IMR-90 (cell line): ENCODE measurements around the gene PITPNM3. TPM values are rescaled to one million over a fixed set of nuclear protein-coding genes. Genes with fewer than 3 reads are reported as not detected.
A peak's percentile ranks its signal among the peaks of the same experiment; 100 is the strongest.

ENCODE experiments used
- ATAC-seq: fragments of 200-7000 bp; cut with Tn5 transposase; 2 replicates; pipeline ENCODE4 v1.9.1; 2020; ENCODE audit warnings: low read depth, mild to moderate bottlenecking, moderate library complexity
- BruUV-seq: library from RNA; stranded (reverse); fragments of 400-500 nt; replicated peaks from 2 replicates; lab custom pipeline; 2021; lab: Mats Ljungman, UMichigan
- CTCF ChIA-PET: fragments of 300-600 bp; formaldehyde crosslinking; extraction: SDS; loops from one replicate; lab custom pipeline; 2021; ENCODE audit warnings: antibody characterized with exemption; lab: Yijun Ruan, JAX
- POLR2A ChIA-PET: fragments of 300-600 bp; sonication (Branson Sonifier 250); formaldehyde crosslinking; loops from one replicate; lab custom pipeline; 2022; ENCODE audit warnings: antibody characterized with exemption; ENCODE audit not compliant: unreplicated experiment; lab: Charles Lee
- DNase-seq: peaks from one replicate; pipeline ENCODE4 v3.0.0; 2013
- H2AFZ ChIP-seq: replicated peaks from 2 replicates; pipeline ENCODE3; 2013; ENCODE audit warnings: low read length, mild to moderate bottlenecking; ENCODE audit not compliant: poor library complexity
- H2AK5ac ChIP-seq: 2 replicates; pipeline ENCODE4 v1.6.1; 2013; ENCODE audit warnings: low read depth, low read length, inconsistent platforms
- H2AK9ac ChIP-seq: replicated peaks from 2 replicates; pipeline ENCODE3; 2013; ENCODE audit warnings: mild to moderate bottlenecking, low read depth, low read length, moderate library complexity; ENCODE audit not compliant: poor library complexity
- H2BK120ac ChIP-seq: 2 replicates; pipeline ENCODE4 v1.6.1; 2013; ENCODE audit warnings: low read depth, low read length, inconsistent platforms
- H2BK15ac ChIP-seq: 3 replicates; pipeline ENCODE4 v1.6.1; 2013; ENCODE audit warnings: low read depth, low read length, inconsistent platforms
- H2BK20ac ChIP-seq: 2 replicates; pipeline ENCODE4 v1.6.1; 2013; ENCODE audit warnings: low read depth, mild to moderate bottlenecking, inconsistent platforms, low read length, moderate library complexity
- H2BK5ac ChIP-seq: 2 replicates; pipeline ENCODE4 v1.6.1; 2013; ENCODE audit warnings: mild to moderate bottlenecking, low read depth, low read length, inconsistent platforms; ENCODE audit not compliant: poor library complexity, severe bottlenecking
- H3K14ac ChIP-seq: replicated peaks from 2 replicates; pipeline ENCODE4 v1.6.1; 2013; ENCODE audit warnings: low read depth, low read length, inconsistent platforms
- H3K18ac ChIP-seq: 2 replicates; pipeline ENCODE4 v1.6.1; 2013; ENCODE audit warnings: low read depth, low read length, control low read depth
- H3K23ac ChIP-seq: 2 replicates; pipeline ENCODE4 v1.6.1; 2013; ENCODE audit warnings: low read depth, low read length, inconsistent platforms
- H3K27ac ChIP-seq: 2 replicates; pipeline ENCODE4 v1.5.1; 2013; ENCODE audit warnings: mild to moderate bottlenecking, control low read depth, low read length; ENCODE audit not compliant: insufficient read depth
- H3K27me3 ChIP-seq: 2 replicates; pipeline ENCODE4 v1.6.1; 2013; ENCODE audit warnings: low read length; ENCODE audit not compliant: control insufficient read depth, insufficient read depth
- H3K36me3 ChIP-seq: 2 replicates; pipeline ENCODE4 v1.6.1; 2013; ENCODE audit warnings: low read length, mixed read lengths; ENCODE audit not compliant: control insufficient read depth, insufficient read depth
- H3K4ac ChIP-seq: 2 replicates; pipeline ENCODE4 v1.6.1; 2013; ENCODE audit warnings: low read depth, low read length, inconsistent platforms
- H3K4me1 ChIP-seq: 2 replicates; pipeline ENCODE4 v1.6.1; 2013; ENCODE audit warnings: low read length, mixed read lengths; ENCODE audit not compliant: control insufficient read depth, insufficient read depth
- H3K4me2 ChIP-seq: 2 replicates; pipeline ENCODE4 v1.6.1; 2013; ENCODE audit warnings: low read depth, mild to moderate bottlenecking, control low read depth, low read length, moderate library complexity
- H3K4me3 ChIP-seq: 2 replicates; pipeline ENCODE4 v1.5.1; 2013; ENCODE audit warnings: low read depth, mild to moderate bottlenecking, control low read depth, low read length, moderate library complexity; ENCODE audit not compliant: insufficient read depth
- H3K56ac ChIP-seq: 2 replicates; pipeline ENCODE4 v1.6.1; 2013; ENCODE audit warnings: low read length, inconsistent platforms; ENCODE audit not compliant: insufficient read depth; ENCODE audit errors: extremely low read depth
- H3K79me1 ChIP-seq, 2 experiments: 2 replicates each; pipeline ENCODE4 v1.6.1; 2013; ENCODE audit warnings: low read length in 2 of 2, inconsistent platforms in 1 of 2, low read depth in 1 of 2
- H3K9ac ChIP-seq: 2 replicates; pipeline ENCODE4 v1.6.1; 2013; ENCODE audit warnings: low read depth, low read length, control low read depth
- H3K9me1 ChIP-seq: 2 replicates; pipeline ENCODE4 v1.6.1; 2013; ENCODE audit warnings: low read length, inconsistent platforms; ENCODE audit not compliant: insufficient read depth
- H3K9me3 ChIP-seq: 2 replicates; pipeline ENCODE4 v1.6.1; 2013; ENCODE audit warnings: low read length; ENCODE audit not compliant: control insufficient read depth, insufficient read depth
- H4K20me1 ChIP-seq: 2 replicates; pipeline ENCODE4 v1.6.1; 2013; ENCODE audit warnings: low read length, inconsistent platforms; ENCODE audit not compliant: insufficient read depth
- H4K5ac ChIP-seq: 2 replicates; pipeline ENCODE4 v1.6.1; 2013; ENCODE audit warnings: mild to moderate bottlenecking, low read depth, low read length, control low read depth
- H4K8ac ChIP-seq, 2 experiments: 2 replicates each; pipeline ENCODE4 v1.6.1; 2013; ENCODE audit warnings: low read depth in 2 of 2, low read length in 2 of 2, control low read depth in 1 of 2, inconsistent platforms in 1 of 2
- H4K91ac ChIP-seq: 2 replicates; pipeline ENCODE4 v1.6.1; 2013; ENCODE audit warnings: low read depth, low read length, inconsistent platforms; ENCODE audit not compliant: insufficient read depth
- BHLHE40 ChIP-seq: fragments of 150-350 bp; IDR thresholded peaks from 2 replicates; pipeline ENCODE4 v1.6.1; 2016; ENCODE audit warnings: mild to moderate bottlenecking, low read depth, low read length
- CEBPB ChIP-seq: IDR thresholded peaks from 2 replicates; pipeline ENCODE4 v1.6.1; 2012; ENCODE audit warnings: low read depth, low read length, improper control_type of control experiment
- CHD1 ChIP-seq: IDR thresholded peaks from 2 replicates; pipeline ENCODE4 v1.6.1; 2012; ENCODE audit warnings: low read depth, low read length, improper control_type of control experiment
- ELK1 ChIP-seq: fragments of 150-350 bp; IDR thresholded peaks from 2 replicates; pipeline ENCODE4 v1.6.1; 2016; ENCODE audit warnings: low read depth, mild to moderate bottlenecking, low read length, moderate library complexity, borderline replicate concordance
- FOS ChIP-seq: fragments of 150-350 bp; IDR thresholded peaks from 2 replicates; pipeline ENCODE4 v1.6.1; 2016; ENCODE audit warnings: low read depth, low read length
- MAFK ChIP-seq: IDR thresholded peaks from 2 replicates; pipeline ENCODE4 v1.6.1; 2012; ENCODE audit warnings: low read depth, low read length, improper control_type of control experiment
- MAZ ChIP-seq: IDR thresholded peaks from 2 replicates; pipeline ENCODE4 v1.6.1; 2012; ENCODE audit warnings: low read depth, mild to moderate bottlenecking, low read length, improper control_type of control experiment, moderate library complexity, borderline replicate concordance
- MXI1 ChIP-seq: IDR thresholded peaks from 2 replicates; pipeline ENCODE4 v1.6.1; 2012; ENCODE audit warnings: low read depth, mild to moderate bottlenecking, low read length, moderate library complexity, borderline replicate concordance
- POLR2A ChIP-seq: IDR thresholded peaks from 2 replicates; pipeline ENCODE4 v1.6.1; 2012; ENCODE audit warnings: mild to moderate bottlenecking, low read depth, low read length
- RAD21 ChIP-seq: IDR thresholded peaks from 2 replicates; pipeline ENCODE4 v1.6.1; 2012; ENCODE audit warnings: low read length, improper control_type of control experiment
- RCOR1 ChIP-seq: IDR thresholded peaks from 2 replicates; pipeline ENCODE4 v1.6.1; 2012; ENCODE audit warnings: mild to moderate bottlenecking, low read length, improper control_type of control experiment; ENCODE audit not compliant: insufficient replicate concordance
- RFX5 ChIP-seq: IDR thresholded peaks from 2 replicates; pipeline ENCODE4 v1.8.0; 2012; ENCODE audit warnings: low read depth, mild to moderate bottlenecking, low read length, moderate library complexity
- SMC3 ChIP-seq: fragments of 150-350 bp; IDR thresholded peaks from 2 replicates; pipeline ENCODE4 v1.6.1; 2016; ENCODE audit warnings: low read depth, mild to moderate bottlenecking, antibody characterized with exemption, low read length, moderate library complexity
- USF2 ChIP-seq: fragments of 150-350 bp; IDR thresholded peaks from 2 replicates; pipeline ENCODE4 v1.6.1; 2017; ENCODE audit warnings: mild to moderate bottlenecking, antibody characterized with exemption, low read length, low read depth
- WGBS, 2 experiments: methylation state at CpG; one replicate each; pipeline versions ENCODE4 v1.1.5 to v1.1.7; 2013; ENCODE audit warnings: missing lambda C conversion rate in 2 of 2; ENCODE audit not compliant: insufficient read length in 1 of 2; ENCODE audit errors: extremely low coverage in 2 of 2; 5-methylcytosine and 5-hydroxymethylcytosine counted together
- dilution Hi-C: fragments of 300-500 bp; cut with HindIII; formaldehyde crosslinking; loops from one replicate; pipeline ENCODE4 v1.14.3; 2018; ENCODE audit warnings: low sequenced_read_pairs; ENCODE audit not compliant: unreplicated experiment
- in situ Hi-C: fragments of 300-500 bp; cut with MboI; formaldehyde crosslinking; loops from 3 replicates; pipeline ENCODE4 v1.14.3; 2019; ENCODE audit warnings: low sequenced_read_pairs, inconsistent platforms, mixed read lengths
- intact Hi-C: fragments of 100-400 bp; cut with micrococcal nuclease; formaldehyde crosslinking; loops from 2 replicates; pipeline ENCODE4 v1.10.0; 2022
- polyA plus RNA-seq, 3 experiments: library from polyadenylated mRNA; depleted of rRNA; stranded (reverse); fragments of >200 nt; gene quantifications; 2 replicates each; pipeline ENCODE4 v1.2.3, GENCODE V29; 2012; ENCODE audit warnings: low replicate concordance in 1 of 3
- total RNA-seq: library from RNA; depleted of rRNA; stranded (reverse); fragments of >200 nt; gene quantifications from 2 replicates; pipeline ENCODE4 v1.2.3, GENCODE V29; 2012
- TF ChIP-seq, protein P1 (sequence below): conservative IDR thresholded peaks from 2 replicates; pipeline ENCODE4 v1.5.1; 2012; ENCODE audit warnings: mild to moderate bottlenecking, low read depth, low read length, improper control_type of control experiment

The PITPNM3 gene
- total and polyA plus RNA-seq, 2 of the 4 experiments (the other 2 are of a cell fraction): 0.54 to 1.7 TPM

- Histone ChIP-seq H3K14ac (peak overlapping the region; percentile 69; the same call in 1 of the 2 replicates), H3K9ac (no peak overlapping the region), H3K4me1 (peaks cover 30% of the 10 kb centered on the region), H3K9me1 (peaks cover 33% of the 10 kb centered on the region), H3K4me2 (no peak overlapping the region), H3K27me3 (no peaks in the 10 kb centered on the region), H3K4me3 (no peak overlapping the region), H3K27ac (no peak overlapping the region), H3K36me3 (no peaks in the 10 kb centered on the region), H3K18ac (no peak overlapping the region), H2BK15ac (peak overlapping the region; percentile 64; the same call in 2 of the 3 replicates), H2BK120ac (peak overlapping the region; percentile 77), H4K91ac (peak overlapping the region; percentile 73), H2BK20ac (peak overlapping the region; percentile 14), H2AFZ (peak overlapping the region; percentile 71), H2AK5ac (peak overlapping the region; percentile 77; the same call in 1 of the 2 replicates), H3K4ac (peak overlapping the region; percentile 60), H3K79me1 (no peaks in the 10 kb centered on the region), H2AK9ac (peak overlapping the region; percentile 67), H3K9me3 (no peaks in the 10 kb centered on the region), H3K56ac (no peak overlapping the region), H4K8ac (0 out of 4 replicates have a peak overlapping the region, but pooled peaks of 1 of the 2 experiments have one; percentile 24), H2BK5ac (peak overlapping the region; percentile 63), H3K23ac (no peak overlapping the region), H4K5ac (0 out of 2 replicates have a peak overlapping the region, but pooled peaks have one; percentile 35), H4K20me1 (no peaks in the 10 kb centered on the region)
- WGBS, 2 experiments: no CpG with 5 or more reads among the region's 5 CpGs
- ChIA-PET CTCF (interaction anchor here (0.6 kb wide), 2 partner anchors 10 to 1269 kb away, joined by 3 read pairs; no protein-coding TSS in a partner anchor), POLR2A (no interaction called here)
- intact Hi-C loops (no loop called here), dilution Hi-C loops (no loop called here), in situ Hi-C loops (no loop called here)
- BruUV-seq: no TSS peak
- ATAC-seq (peak; percentile 38), DNase-seq (no peak)
- no peak for TF ChIP-seq RFX5
- no peak for TF ChIP-seq CHD1
- TF ChIP-seq RCOR1: no peak
- no peak for TF ChIP-seq BHLHE40
- TF ChIP-seq SMC3: no peak
- no peak for TF ChIP-seq POLR2A
- TF ChIP-seq MAZ: no peak
- no peak for TF ChIP-seq USF2
- no peak for TF ChIP-seq CEBPB
- TF ChIP-seq MXI1: no peak
- no peak for TF ChIP-seq MAFK
- TF ChIP-seq RAD21: no peak
- no peak for TF ChIP-seq ELK1
- TF ChIP-seq FOS: no peak
- TF ChIP-seq, protein P1, sequence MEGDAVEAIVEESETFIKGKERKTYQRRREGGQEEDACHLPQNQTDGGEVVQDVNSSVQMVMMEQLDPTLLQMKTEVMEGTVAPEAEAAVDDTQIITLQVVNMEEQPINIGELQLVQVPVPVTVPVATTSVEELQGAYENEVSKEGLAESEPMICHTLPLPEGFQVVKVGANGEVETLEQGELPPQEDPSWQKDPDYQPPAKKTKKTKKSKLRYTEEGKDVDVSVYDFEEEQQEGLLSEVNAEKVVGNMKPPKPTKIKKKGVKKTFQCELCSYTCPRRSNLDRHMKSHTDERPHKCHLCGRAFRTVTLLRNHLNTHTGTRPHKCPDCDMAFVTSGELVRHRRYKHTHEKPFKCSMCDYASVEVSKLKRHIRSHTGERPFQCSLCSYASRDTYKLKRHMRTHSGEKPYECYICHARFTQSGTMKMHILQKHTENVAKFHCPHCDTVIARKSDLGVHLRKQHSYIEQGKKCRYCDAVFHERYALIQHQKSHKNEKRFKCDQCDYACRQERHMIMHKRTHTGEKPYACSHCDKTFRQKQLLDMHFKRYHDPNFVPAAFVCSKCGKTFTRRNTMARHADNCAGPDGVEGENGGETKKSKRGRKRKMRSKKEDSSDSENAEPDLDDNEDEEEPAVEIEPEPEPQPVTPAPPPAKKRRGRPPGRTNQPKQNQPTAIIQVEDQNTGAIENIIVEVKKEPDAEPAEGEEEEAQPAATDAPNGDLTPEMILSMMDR: no peak
Observed at GRCh38 chr17:6506679-6507231, 49.6 kb downstream of the PITPNM3 start.
